Measurements from ENCODE around the gene TMEM225.

Gene TMEM225

DNA sequence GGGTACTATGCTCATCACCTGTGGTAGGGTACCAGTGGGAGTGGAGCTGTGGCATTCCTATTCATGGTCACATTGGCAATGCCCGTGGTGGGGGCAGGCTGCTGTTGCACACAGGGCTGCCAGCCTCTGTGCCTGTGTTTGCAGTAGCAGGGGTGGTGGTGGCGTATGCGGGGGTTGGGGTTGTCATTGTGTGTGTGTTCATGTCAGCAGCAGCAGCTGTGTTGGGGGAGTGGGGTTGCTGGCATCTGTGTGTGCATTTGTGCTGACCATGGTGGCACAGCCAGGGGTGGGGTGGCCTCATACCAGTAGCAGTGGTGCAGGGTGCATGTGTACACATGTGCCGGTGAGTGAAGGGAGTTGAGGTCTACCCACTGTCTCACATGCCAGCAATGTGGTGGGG is 34.4 kb downstream of the TMEM225 start:
- TF ChIP-seq ZNF274 (IDR thresholded peaks at IDR 0.05; ENCODE audit: low read depth, low read length), result no peak
- no peak overlapping the region for H3K4me3 ChIP-seq (ENCODE audit: low read length)

DNA sequence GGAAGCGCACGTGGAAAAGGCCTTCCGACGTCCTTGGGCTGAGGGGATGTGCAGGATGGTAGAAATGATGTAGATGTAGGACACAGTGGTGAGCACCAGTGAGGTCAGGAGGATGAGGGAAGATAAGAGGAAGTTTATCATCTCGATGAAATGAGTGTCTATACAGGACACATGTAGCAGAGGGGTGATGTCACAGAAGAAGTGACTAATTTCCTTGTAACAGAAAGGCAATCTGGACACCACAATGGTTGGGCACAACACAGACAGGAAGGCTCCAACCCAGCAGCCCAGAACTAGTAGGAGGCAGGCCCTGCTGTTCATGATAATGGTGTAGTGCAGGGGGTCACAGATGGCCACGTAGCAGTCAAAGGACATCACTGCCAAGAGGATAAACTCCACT is 44.3 kb downstream of the TMEM225 start:
- TF ChIP-seq ZNF274 (IDR thresholded peaks at IDR 0.05; ENCODE audit: low read depth, low read length), result no peak
- no peak overlapping the region for H3K4me3 ChIP-seq (ENCODE audit: low read length)

DNA sequence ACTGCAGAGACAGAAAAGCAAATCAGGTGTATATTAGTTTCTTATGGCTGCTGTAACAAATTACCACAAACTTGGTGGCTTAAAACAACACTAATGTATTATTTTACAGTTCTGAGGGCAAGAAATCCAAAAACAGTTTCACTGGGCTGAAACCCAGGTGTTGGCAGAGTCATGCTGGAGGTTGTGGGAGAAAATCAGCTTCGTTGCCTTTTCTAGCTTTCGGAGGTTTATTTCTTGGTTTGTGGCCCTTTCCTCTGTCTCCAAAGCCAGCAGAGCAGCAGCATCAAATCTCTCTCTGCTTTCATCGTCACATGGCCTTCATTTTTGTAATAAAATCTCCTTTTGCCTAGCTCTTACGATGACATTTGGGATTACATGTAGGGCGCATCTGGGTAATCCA is 46.3 kb downstream of the TMEM225 start:
- no peak for TF ChIP-seq ZNF274 (IDR thresholded peaks at IDR 0.05; ENCODE audit: low read depth, low read length)
- H3K4me3 ChIP-seq (ENCODE audit: low read length), result no peak overlapping the region

DNA sequence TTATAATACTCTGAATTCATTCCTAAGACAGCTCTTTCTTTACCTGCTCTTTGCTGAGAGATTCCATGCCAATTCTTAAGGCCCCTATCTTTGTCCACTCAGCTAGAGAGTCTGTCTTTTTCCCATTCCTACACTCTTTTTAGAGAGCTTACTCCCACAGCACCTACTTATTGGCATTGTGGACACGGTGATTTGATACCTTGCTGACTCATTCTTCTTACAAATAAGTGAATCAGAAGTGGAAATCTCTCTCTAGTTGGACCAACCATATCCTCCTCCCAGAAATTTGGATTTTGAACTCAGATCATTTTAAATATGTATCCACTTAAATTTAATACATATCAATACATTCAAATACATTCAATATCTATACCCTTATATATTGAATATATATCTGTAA is 46.8 kb downstream of the TMEM225 start:
- no peak overlapping the region for H3K4me3 ChIP-seq (ENCODE audit: low read length)
- TF ChIP-seq ZNF274 (IDR thresholded peaks at IDR 0.05; ENCODE audit: low read depth, low read length), result no peak

DNA sequence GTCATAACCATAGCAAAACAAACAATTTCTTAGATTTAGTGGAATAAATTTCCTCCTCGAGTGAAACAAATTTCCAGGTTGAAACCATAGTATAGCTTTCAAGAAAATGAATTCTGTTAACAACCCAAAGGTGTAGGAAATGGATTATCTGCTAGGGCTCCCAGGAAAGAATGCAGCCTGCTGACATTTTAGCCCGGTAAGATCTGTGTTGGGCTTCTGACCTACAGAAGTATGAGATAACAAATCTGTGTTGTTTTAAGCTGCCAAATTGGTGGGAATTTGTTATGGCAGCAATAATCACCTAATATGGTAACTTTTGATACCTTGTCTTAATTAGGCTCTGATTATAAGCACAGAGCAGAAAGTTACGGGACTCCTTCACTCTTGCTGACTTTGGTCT is 47.3 kb downstream of the TMEM225 start:
- TF ChIP-seq ZNF274 (IDR thresholded peaks at IDR 0.05; ENCODE audit: low read depth, low read length), result no peak
- no peak overlapping the region for H3K4me3 ChIP-seq (ENCODE audit: low read length)

DNA sequence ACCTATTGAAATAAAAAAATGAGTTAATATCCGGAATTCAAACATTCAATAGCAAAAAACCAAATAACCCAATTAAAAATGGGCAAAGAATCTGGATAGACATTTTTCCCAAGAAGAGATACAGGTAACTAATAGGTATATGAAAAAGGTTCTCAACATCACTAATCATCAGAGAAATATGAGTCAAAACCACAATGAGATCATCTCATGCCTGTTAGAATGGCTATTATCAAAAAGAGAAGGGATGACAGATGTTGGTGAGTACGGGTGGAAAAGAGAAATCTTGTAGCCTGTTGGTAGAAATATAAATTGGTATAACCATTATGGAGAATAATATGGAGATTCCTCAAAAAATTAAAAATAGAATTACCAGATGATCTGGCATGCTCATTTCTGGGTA is 52.4 kb downstream of the TMEM225 start:
- TF ChIP-seq ZNF274 (IDR thresholded peaks at IDR 0.05; ENCODE audit: low read depth, low read length), result no peak
- H3K4me3 ChIP-seq (ENCODE audit: low read length), result no peak overlapping the region

Measured in GM08714 (cell line).